T-cell (primary cell): Measurements from ENCODE around the gene ITPRIP. TPM values are rescaled to one million over a fixed set of nuclear protein-coding genes. Genes with fewer than 3 reads are reported as not detected.

Experiments used
- ATAC-seq, 4 experiments: fragments of 200-7000 bp in 3 of 4; fragments of 150-1000 bp in 1 of 4; cut with Tn5 transposase; replicated peaks in 1 of 4; 1 replicate in 3 of 4; 2 replicates in 1 of 4; pipeline ENCODE4 v1.10.0; 2021; ENCODE audit warnings: moderate library complexity in 3 of 4, mild to moderate bottlenecking in 2 of 4, moderate number of reproducible peaks in 1 of 4
- CTCF ChIA-PET, 2 donors: fragments of 300-600 bp; sonication (Branson Sonifier 250); formaldehyde crosslinking; loops; one replicate each; lab custom pipeline; 2022; ENCODE audit warnings: antibody characterized with exemption in 2 of 2; lab: Charles Lee
- POLR2A ChIA-PET, 2 donors: fragments of 300-600 bp; sonication (Branson Sonifier 250); formaldehyde crosslinking; loops; one replicate each; lab custom pipeline; 2022; ENCODE audit warnings: antibody characterized with exemption in 2 of 2; lab: Charles Lee
- DNase-seq, 35 experiments: peaks; one replicate each; pipeline versions ENCODE4 v3.0.0 to v3.0.0-alpha.2; 2013 to 2023
- H3K27ac ChIP-seq: one replicate; pipeline ENCODE4 v1.5.1; 2013; ENCODE audit warnings: low read length
- H3K27me3 ChIP-seq, 2 experiments: replicated peaks in 1 of 2; 1 replicate in 1 of 2; 2 replicates in 1 of 2; pipeline versions ENCODE4 v1.6.1 to v1.7.0; 2013; ENCODE audit warnings: low read length in 1 of 2, mixed read lengths in 1 of 2; ENCODE audit not compliant: control insufficient read depth in 2 of 2, insufficient read depth in 2 of 2; ENCODE audit errors: extremely low read depth in 1 of 2
- H3K36me3 ChIP-seq, 2 donors: 1 replicate in 1 of 2; 2 replicates in 1 of 2; pipeline versions ENCODE4 v1.6.1 to v1.7.0; 2013; ENCODE audit warnings: low read length in 1 of 2; ENCODE audit not compliant: control insufficient read depth in 2 of 2, insufficient read depth in 1 of 2; ENCODE audit errors: extremely low read depth in 1 of 2
- H3K4me1 ChIP-seq, 2 experiments: 1 replicate in 1 of 2; 2 replicates in 1 of 2; pipeline versions ENCODE4 v1.6.1 to v1.7.0; 2013; ENCODE audit warnings: low read length in 2 of 2, mixed read lengths in 1 of 2; ENCODE audit not compliant: insufficient read depth in 2 of 2, control insufficient read depth in 1 of 2; ENCODE audit errors: extremely low read depth in 1 of 2
- H3K4me3 ChIP-seq, 2 donors: 1 replicate in 1 of 2; 2 replicates in 1 of 2; pipeline versions ENCODE4 v1.5.1 to v1.7.0; 2013; ENCODE audit warnings: mild to moderate bottlenecking in 2 of 2, low read length in 1 of 2, moderate library complexity in 1 of 2; ENCODE audit not compliant: control insufficient read depth in 1 of 2; ENCODE audit errors: extremely low read depth in 1 of 2
- H3K9me3 ChIP-seq: 2 replicates; pipeline ENCODE4 v1.7.0; 2013
- H3K27ac Mint-ChIP-seq, 2 donors: one replicate each; pipeline ENCODE4 v1.8.0; 2020 to 2021; ENCODE audit warnings: mild to moderate bottlenecking in 2 of 2, mixed read lengths in 2 of 2
- H3K27me3 Mint-ChIP-seq, 2 donors: one replicate each; pipeline ENCODE4 v1.8.0; 2021 to 2022; ENCODE audit warnings: mixed read lengths in 2 of 2
- H3K36me3 Mint-ChIP-seq: one replicate; pipeline ENCODE4 v1.8.0; 2021; ENCODE audit warnings: mixed read lengths
- H3K4me1 Mint-ChIP-seq, 3 donors: one replicate each; pipeline ENCODE4 v1.8.0; 2020 to 2022; ENCODE audit warnings: mixed read lengths in 3 of 3, mild to moderate bottlenecking in 1 of 3
- H3K4me3 Mint-ChIP-seq, 3 donors: one replicate each; pipeline ENCODE4 v1.8.0; 2020 to 2022; ENCODE audit warnings: mild to moderate bottlenecking in 3 of 3, mixed read lengths in 3 of 3, moderate library complexity in 3 of 3
- H3K9me3 Mint-ChIP-seq, 3 donors: one replicate each; pipeline ENCODE4 v1.8.0; 2020 to 2022; ENCODE audit warnings: mixed read lengths in 3 of 3
- WGBS: methylation state at CpG from one replicate; pipeline ENCODE4 v1.1.5; 2013; ENCODE audit warnings: missing lambda C conversion rate; ENCODE audit not compliant: insufficient coverage; 5-methylcytosine and 5-hydroxymethylcytosine counted together
- total RNA-seq, 35 experiments: library from RNA in 6 of 35; stranded (reverse) in 6 of 35; fragments of 120-200 nt in 1 of 35; gene quantifications; one replicate each; pipeline versions ENCODE4 v1.2.1 to v1.2.4 and lab custom pipeline; 2013 to 2026

The ITPRIP gene
- total RNA-seq, 5 donors from 2014 or later (not counting 1 experiment from before 2014, with no cell fraction given): 16.9 to 98.5 (median 25.0) TPM

DNA sequence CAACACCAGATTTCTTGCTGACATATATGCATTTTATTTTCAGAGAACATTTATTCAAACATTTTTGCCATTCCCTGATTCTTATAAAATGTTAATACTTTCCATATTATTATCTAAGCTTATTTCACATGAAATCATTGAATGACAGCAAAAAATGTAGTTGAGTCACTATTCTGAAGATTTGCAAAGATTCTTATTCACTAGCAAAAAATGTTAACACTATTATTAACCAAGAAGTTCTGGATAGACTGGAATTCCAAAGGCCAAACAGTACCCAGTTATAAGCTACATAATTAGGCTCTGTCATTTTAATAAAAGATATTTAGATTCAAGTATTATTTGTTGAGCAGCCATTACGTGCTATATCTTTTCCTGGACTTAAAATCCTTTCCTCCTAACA, 65.0 kb downstream of the ITPRIP start:
- Histone ChIP-seq H3K4me3 (no peak overlapping the region), H3K9me3 (no peaks in the 10 kb centered on the region), H3K36me3 (no peaks in the 10 kb centered on the region), H3K4me1 (peaks cover 5 to 13% of the 10 kb centered on the region in 2 experiments), H3K27me3 (peaks cover 0 to 16% of the 10 kb centered on the region in 2 experiments), H3K27ac (no peak overlapping the region)
- peaks cover 1% of the 10 kb centered on the region for H3K36me3 Mint-ChIP-seq
- H3K4me1 Mint-ChIP-seq: peaks cover 8 to 12% (median 11%) of the 10 kb centered on the region in 3 donors
- no peaks in the 10 kb centered on the region for H3K9me3 Mint-ChIP-seq
- ChIA-PET CTCF (interaction anchor here (0.6 to 3.8 kb wide), 17 partner anchors 13 to 560 kb away, joined by 3 to 55 read pairs (median 4); partner anchors contain the start of genes GSTO1 (in 2 of the 2), CFAP58 (in 1 of the 2) and ITPRIP (in 1 of the 2)), POLR2A (interaction anchor here in 1 of 2 donors (0.9 to 1.1 kb wide), 2 partner anchors 11 to 66 kb away, joined by 3 to 8 read pairs; partner anchors contain the start of gene ITPRIP)
- no peak overlapping the region for H3K4me3 Mint-ChIP-seq
- ATAC-seq: no peak
- H3K27ac Mint-ChIP-seq: no peak overlapping the region
- no CpG with 5 or more reads among the region's 1 CpG for WGBS
- H3K27me3 Mint-ChIP-seq: peaks cover 0 to 11% of the 10 kb centered on the region in 2 donors
- DNase-seq: no peak

DNA sequence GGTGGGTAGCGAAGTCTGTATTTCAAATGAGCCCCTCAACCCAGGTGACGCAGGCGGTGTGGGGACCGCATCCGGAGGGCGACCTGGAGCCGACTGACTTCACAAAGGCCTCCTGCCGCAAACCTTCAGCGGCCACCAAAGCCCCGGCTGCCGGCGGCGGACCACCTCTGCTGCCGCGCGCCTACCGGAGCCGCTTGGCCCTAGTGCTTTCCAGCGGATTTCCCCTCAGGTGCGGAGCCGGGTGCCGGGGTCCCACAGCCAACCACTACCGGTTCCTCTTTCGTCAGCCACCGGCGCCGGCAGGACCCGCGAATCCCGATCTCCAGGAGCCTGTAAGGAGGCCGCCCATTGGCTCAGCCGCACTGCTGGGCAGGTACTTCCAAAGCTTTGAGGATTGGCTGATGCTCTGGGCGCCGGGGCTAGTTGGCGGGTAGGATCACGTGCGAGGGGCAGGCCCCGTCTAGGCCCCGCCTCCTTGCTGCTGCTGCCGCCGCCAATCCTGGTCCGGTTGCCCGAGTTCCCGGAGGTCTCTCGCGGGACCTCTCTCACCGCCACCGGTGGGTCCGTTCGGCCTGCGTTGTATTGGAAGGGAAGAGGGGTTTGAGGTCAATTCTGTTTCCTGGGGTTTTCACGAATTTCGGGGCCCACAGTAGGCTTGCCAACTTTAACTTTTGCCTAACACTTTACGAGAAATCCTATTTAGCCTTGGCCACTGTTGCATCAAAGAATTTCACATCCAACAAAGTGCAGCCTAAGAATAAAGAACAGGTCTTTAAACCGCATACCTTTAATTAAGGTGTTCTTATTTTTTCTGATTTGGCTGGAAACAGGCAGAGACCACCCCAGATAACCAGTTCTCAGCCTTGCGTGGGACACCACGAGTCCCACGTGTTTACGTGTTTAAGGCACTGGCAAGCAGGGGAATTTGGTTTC, 69.3 kb downstream of the ITPRIP start, which contains the start of gene GSTO2:
Gene GSTO2, plus strand, starts transcription at position 472 of the 933 bp plus-strand sequence. CDS start 5,732 bp downstream, outside the sequence.
- Mint-ChIP-seq H3K4me1 (peaks cover 37 to 50% (median 48%) of the 10 kb centered on the region in 3 donors), H3K27ac (peak within 1 kb of the TSS; percentile 89 to 98), H3K36me3 (peaks cover 25% of the 10 kb centered on the region), H3K27me3 (no peaks in the 10 kb centered on the region), H3K4me3 (peak within 1 kb of the TSS; percentile 84 to 92 (median 88)), H3K9me3 (no peaks in the 10 kb centered on the region)
- POLR2A ChIA-PET: interaction anchor here (0.6 to 1.0 kb wide), 4 partner anchors 11 to 42 kb away, joined by 3 to 5 read pairs (median 5); partner anchors contain the start of gene GSTO1 (in 2 of the 2)
- WGBS: under 1% methylated on average over 47 of the region's 59 CpGs
- peaks cover 14 to 21% of the 10 kb centered on the region in 2 experiments for H3K4me1 ChIP-seq
- H3K27me3 ChIP-seq: no peaks in the 10 kb centered on the region
- DNase-seq: peak; percentile 87 to 100 (median 99)
- CTCF ChIA-PET: interaction anchor here (0.6 to 1.4 kb wide), 6 partner anchors 10 to 83 kb away, joined by 3 to 15 read pairs (median 4); partner anchors contain the start of gene CFAP43 (in 1 of the 2)
- peaks cover 0 to 16% of the 10 kb centered on the region in 2 donors for H3K36me3 ChIP-seq
- peak within 1 kb of the TSS; percentile 84 to 96 for H3K4me3 ChIP-seq
- peak within 1 kb of the TSS; percentile 92 for H3K27ac ChIP-seq
- no peaks in the 10 kb centered on the region for H3K9me3 ChIP-seq
- ATAC-seq: peak; percentile 95 to 98 (median 98)

DNA sequence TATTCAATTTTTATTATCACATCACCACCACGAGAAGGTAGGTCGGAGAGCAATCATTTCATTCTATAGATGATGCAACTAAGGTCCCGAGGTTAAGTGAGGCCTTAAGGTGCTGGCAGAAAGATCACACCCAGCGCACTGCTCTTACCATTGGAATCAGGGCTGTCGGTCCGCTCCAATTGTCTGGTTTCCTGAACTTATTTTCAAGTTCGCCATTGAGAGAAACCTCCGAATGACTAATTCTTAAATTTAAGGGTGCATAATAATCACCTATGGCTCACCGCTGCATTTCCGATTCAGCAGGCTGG, 69.9 kb downstream of the ITPRIP start:
- ChIA-PET CTCF (interaction anchor here in 1 of 2 donors (0.8 to 1.0 kb wide), 3 partner anchors 11 to 36 kb away, joined by 3 to 4 read pairs (median 4); partner anchors contain the start of gene CFAP43), POLR2A (interaction anchor here (1.0 kb wide), 2 partner anchors 14 kb away, joined by 5 read pairs; partner anchors contain the start of gene GSTO1 (in 2 of the 2))
- no peaks in the 10 kb centered on the region for H3K27me3 Mint-ChIP-seq
- H3K36me3 Mint-ChIP-seq: peaks cover 28% of the 10 kb centered on the region
- Histone ChIP-seq H3K9me3 (no peaks in the 10 kb centered on the region), H3K4me1 (peaks cover 14 to 21% of the 10 kb centered on the region in 2 experiments), H3K27ac (peak overlapping the region; percentile 92), H3K4me3 (peak overlapping the region; percentile 84 to 96), H3K27me3 (no peaks in the 10 kb centered on the region), H3K36me3 (peaks cover 0 to 18% of the 10 kb centered on the region in 2 donors)
- H3K4me3 Mint-ChIP-seq: peak overlapping the region; percentile 84 to 92 (median 88)
- peak overlapping the region; percentile 89 to 98 for H3K27ac Mint-ChIP-seq
- peaks cover 43 to 56% (median 54%) of the 10 kb centered on the region in 3 donors for H3K4me1 Mint-ChIP-seq
- no peaks in the 10 kb centered on the region for H3K9me3 Mint-ChIP-seq
- DNase-seq (no peak), ATAC-seq (no peak)
- 16% methylated on average over 4 of the region's 10 CpGs for WGBS

DNA sequence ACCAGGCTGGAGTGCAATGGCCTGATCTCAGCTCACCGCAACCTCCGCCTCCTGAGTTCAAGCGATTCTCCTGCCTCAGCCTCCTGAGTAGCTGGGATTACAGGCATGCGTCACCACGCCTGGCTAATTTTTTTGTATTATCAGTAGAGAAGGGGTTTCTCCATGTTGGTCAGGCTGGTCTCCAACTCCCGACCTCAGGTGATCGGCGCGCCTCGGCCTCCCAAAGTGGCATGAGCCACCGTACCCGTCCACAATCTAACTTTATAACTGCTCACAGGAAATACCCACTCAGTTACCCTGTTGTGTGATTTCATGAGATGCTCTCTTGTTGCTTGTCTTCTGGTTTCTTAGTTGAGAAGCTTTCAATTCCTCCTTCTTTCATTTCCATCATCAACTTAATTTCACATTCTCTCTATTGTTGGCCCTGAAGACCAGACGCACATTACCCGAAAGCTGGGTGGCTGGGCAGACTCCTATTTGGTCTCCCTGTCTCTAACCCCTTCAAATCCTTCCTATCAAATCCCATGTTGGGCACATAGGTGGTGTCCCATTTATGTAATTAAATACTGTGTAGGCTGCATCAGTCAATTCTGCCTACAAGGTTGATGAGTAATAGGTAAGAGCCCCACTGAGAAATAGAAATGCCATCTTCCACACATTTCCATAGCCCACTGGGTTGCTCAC, 70.4 kb downstream of the ITPRIP start:
- Histone ChIP-seq H3K27ac (peak overlapping the region; percentile 92), H3K36me3 (peaks cover 0 to 22% of the 10 kb centered on the region in 2 donors), H3K27me3 (no peaks in the 10 kb centered on the region), H3K4me3 (peak overlapping the region; percentile 84 to 96), H3K4me1 (peaks cover 14 to 21% of the 10 kb centered on the region in 2 experiments), H3K9me3 (no peaks in the 10 kb centered on the region)
- Mint-ChIP-seq H3K4me3 (peak overlapping the region; percentile 84 to 92 (median 88)), H3K9me3 (no peaks in the 10 kb centered on the region), H3K27ac (peak overlapping the region; percentile 89 to 98), H3K27me3 (no peaks in the 10 kb centered on the region), H3K4me1 (peaks cover 48 to 58% (median 55%) of the 10 kb centered on the region in 3 donors), H3K36me3 (peaks cover 28% of the 10 kb centered on the region)
- POLR2A ChIA-PET: no interaction called here
- WGBS: 73% methylated on average over 4 of the region's 14 CpGs
- ATAC-seq: no peak
- DNase-seq: peak in 1 of 35 experiments; percentile 28
- CTCF ChIA-PET: interaction anchor here (0.7 to 1.8 kb wide), 7 partner anchors 11 to 84 kb away, joined by 3 to 7 read pairs (median 4); no protein-coding TSS in a partner anchor

DNA sequence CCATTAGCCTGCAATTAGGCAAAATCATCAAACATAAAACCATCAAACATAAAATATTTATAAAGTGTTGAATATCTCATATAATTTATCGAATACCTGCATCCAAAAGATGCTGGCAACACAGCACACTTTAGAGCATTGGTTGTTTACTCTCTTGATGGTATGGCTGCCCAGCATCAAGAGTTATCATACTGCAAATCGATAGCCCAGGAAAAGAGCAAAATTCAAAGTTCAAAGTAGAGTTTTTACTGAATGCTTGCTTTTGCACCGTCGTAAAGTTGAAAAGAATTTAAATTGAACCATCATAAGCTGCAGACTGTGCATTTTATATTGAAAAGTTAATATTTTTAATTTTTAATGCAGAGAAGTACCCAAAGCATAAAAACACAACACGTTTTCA, 73.5 kb downstream of the ITPRIP start:
- Mint-ChIP-seq H3K4me1 (peaks cover 66 to 83% (median 80%) of the 10 kb centered on the region in 3 donors), H3K4me3 (no peak overlapping the region), H3K9me3 (no peaks in the 10 kb centered on the region), H3K36me3 (peaks cover 49% of the 10 kb centered on the region), H3K27ac (peak overlapping the region in 1 of 2 donors; percentile 57), H3K27me3 (no peaks in the 10 kb centered on the region)
- no peak for DNase-seq
- H3K4me1 ChIP-seq: peaks cover 14 to 28% of the 10 kb centered on the region in 2 experiments
- no peaks in the 10 kb centered on the region for H3K9me3 ChIP-seq
- H3K27ac ChIP-seq: no peak overlapping the region
- no peaks in the 10 kb centered on the region for H3K27me3 ChIP-seq
- no peak overlapping the region for H3K4me3 ChIP-seq
- 100% methylated on average over 1 of the region's 5 CpGs for WGBS
- ChIA-PET POLR2A (interaction anchor here in 1 of 2 donors (0.6 to 0.9 kb wide), 2 partner anchors 10 to 118 kb away, joined by 3 read pairs; partner anchors contain the start of gene GSTO1), CTCF (no interaction called here)
- ATAC-seq: no peak
- peaks cover 5 to 51% of the 10 kb centered on the region in 2 donors for H3K36me3 ChIP-seq
